HL-60/S4 treated with retinoic acid at 250 ng/mL for 4 days and 3 days (cell line): Measurements from ENCODE around the gene TNRC6C.

Experiments
- in situ Hi-C: fragments of 300-500 bp; cut with MboI; formaldehyde crosslinking; loops from 2 replicates; pipeline ENCODE4 v1.7.0; 2022; ENCODE audit warnings: low sequenced_read_pairs

The TNRC6C gene, protein sequence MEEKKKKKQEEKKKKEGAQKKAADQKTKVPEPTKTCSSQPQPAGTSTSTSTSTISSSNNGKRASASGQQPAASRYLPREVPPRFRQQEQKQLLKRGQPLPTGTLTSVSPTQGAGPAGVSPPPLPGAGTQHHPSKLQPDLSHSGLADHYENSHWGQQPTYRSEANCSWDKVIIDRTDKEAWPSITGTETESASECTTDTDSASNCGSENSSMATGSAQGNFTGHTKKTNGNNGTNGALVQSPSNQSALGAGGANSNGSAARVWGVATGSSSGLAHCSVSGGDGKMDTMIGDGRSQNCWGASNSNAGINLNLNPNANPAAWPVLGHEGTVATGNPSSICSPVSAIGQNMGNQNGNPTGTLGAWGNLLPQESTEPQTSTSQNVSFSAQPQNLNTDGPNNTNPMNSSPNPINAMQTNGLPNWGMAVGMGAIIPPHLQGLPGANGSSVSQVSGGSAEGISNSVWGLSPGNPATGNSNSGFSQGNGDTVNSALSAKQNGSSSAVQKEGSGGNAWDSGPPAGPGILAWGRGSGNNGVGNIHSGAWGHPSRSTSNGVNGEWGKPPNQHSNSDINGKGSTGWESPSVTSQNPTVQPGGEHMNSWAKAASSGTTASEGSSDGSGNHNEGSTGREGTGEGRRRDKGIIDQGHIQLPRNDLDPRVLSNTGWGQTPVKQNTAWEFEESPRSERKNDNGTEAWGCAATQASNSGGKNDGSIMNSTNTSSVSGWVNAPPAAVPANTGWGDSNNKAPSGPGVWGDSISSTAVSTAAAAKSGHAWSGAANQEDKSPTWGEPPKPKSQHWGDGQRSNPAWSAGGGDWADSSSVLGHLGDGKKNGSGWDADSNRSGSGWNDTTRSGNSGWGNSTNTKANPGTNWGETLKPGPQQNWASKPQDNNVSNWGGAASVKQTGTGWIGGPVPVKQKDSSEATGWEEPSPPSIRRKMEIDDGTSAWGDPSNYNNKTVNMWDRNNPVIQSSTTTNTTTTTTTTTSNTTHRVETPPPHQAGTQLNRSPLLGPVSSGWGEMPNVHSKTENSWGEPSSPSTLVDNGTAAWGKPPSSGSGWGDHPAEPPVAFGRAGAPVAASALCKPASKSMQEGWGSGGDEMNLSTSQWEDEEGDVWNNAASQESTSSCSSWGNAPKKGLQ (N-terminal part only)

DNA sequence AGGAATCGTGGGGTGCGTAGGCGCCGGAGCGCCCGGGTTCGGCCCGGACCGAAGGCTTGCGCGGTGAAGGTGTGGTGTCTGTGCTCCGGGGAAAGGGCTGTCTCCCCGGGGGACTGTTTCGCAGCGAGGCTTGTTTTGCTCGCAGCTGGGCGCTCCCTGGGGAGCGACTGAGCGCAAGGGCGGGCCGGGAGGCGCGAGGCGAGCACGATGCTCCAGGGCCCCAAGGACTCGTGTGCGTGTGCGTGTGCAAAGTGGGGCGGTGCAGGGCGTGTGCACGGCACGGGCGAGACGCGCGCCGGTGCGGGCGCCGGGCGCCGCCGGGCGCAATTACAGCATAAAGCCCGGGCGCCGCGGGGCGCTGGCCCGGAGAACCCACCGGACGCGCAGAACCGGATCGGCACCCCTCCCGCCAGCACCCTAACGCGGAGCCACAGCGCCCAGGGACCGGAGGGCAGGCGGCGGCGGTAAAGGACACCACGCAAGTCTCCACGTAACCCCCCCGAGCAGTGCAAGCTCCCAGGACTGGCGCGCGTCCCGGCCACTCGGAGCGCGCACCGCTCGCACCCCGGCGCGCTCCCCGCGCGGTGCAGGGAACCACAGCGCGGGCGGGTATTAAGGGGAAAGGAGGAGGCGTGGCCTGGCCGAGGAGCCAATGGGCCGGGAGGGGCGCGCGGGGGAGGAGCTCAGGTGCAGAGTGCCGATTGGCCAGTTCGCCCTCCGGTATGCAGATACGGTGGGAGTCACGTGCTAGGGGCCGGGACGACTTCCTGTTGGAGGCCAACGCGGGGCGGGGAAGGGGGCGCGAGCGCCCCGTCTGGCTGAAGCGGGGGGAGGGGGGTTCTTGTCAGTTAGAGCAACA lies at the start of gene TNRC6C:
Gene TNRC6C (plus strand): TSS at position 847 of the 859 bp plus-strand sequence. CDS start 45,504 bp downstream, outside the sequence.
- in situ Hi-C loops = no loop called here

DNA sequence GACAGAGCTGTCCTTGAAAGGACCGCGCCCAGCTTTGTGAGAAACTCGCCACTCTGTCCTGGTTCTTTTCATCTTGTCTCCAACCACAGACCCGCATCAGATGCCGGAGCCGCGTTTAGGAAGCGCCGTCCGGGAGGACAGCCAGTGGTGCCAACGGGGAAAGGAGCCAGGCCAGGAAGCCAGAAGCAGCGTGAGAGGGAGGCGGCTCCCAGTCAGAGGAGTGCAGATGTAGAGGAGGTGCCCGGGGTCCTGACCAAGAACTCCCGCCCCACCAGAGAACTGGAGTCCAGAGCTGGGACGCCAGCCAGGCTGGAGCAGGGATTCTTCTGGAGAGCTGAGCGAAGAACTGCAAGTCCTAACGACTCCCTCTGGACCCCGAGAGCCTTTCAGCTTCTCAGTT lies 49.3 kb upstream of the TNRC6C start:
- in situ Hi-C loops = no loop called here

DNA sequence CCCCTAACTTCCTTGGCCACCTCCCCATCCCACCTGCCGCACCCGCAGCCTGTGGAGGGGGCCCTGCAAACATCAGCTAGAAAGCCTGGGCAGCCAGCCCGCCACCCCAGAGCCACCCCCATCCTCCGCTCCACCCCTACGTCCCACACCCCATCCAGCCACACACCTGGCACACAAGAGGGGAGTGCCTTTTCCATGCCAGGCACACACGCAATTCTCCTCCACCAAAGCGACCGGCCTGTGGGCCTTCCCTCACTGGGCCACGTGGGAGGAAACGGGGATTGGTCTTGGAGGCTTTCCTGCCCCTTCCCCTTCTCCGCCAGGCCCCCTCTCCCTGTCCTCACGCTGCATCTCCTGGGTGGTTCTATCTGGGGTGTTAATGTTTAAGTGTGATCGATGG lies 48.7 kb upstream of the TNRC6C start:
- in situ Hi-C loops = no loop called here

DNA sequence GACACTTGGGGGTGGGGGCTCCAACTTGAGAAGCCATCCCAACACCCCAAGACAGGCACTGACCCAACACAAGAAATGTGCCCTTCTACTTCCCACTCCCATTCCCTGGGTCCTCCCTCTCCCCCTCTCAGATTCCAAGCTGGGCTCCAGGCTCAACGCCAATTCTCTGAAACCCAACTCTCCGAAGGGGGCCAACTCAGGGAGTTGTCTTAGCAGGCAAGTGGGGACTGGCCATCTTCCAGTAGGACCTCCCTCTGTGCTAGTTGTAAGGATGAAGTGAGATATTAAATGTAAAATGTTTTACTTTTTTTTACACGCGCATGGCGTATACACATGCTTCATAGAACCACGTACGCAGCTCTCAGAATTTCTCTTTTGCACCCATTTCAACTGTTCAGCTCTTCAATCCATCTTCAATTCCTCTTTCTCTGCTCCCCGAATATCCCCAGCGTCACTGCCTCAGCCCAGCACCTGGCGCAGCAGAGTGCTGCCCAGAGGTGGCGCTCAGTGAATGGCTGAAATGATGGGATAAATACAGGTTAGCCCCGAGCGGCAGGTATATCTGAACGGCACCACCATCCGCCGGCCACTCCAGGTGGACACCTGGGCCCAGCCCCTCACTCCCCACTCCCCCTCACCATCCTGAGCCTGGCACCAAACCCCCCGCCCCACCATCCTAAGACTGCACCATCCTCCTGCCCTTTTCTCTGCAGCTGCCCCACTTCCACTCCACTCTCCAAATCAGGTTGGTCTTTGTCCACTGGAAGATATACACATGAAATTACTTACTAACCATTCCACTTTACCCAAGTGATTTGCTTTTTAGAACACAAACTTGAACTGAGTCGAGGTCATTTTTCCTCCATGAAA lies 43.9 kb upstream of the TNRC6C start:
- in situ Hi-C loops = no loop called here

DNA sequence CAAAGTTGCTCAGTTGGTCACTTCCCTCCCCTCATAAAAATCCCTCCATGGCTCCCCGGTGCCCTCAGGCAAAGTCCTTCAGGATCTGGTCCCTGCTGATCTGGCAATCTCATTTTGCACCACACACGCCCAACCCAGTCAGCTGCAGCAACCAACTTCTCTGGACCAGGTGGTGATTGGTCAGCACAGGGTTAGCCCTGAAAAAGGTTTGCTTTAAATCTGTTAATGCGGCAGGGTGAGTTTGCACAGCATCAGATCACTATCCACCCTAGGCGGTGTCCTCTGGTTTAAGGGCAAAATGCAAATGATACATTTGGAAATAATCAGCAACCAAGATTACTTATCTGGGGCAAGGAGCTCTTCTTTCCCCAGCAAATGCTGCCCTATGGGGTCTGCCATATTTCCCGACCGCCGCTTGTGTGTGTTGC lies 42.9 kb upstream of the TNRC6C start:
- in situ Hi-C loops = no loop called here

DNA sequence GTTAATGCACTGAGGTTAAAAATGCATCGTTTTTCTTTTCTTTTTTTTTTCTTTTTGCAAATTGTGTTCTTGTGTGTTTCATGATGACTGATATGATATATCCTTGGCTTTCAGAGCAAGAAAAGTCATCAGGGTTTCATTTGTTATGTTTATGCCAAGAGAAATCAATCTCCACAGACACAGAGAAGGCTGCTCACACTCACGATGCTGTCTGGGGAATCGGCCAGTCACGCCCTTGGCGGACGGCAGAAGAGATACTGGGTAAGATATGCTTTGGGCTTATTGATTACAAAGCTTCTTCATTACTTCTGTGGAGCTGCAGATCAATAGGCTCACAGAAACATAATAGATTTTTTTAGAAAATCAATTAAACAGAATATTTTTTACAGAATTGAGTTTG lies 42.2 kb upstream of the TNRC6C start:
- in situ Hi-C loops = no loop called here

DNA sequence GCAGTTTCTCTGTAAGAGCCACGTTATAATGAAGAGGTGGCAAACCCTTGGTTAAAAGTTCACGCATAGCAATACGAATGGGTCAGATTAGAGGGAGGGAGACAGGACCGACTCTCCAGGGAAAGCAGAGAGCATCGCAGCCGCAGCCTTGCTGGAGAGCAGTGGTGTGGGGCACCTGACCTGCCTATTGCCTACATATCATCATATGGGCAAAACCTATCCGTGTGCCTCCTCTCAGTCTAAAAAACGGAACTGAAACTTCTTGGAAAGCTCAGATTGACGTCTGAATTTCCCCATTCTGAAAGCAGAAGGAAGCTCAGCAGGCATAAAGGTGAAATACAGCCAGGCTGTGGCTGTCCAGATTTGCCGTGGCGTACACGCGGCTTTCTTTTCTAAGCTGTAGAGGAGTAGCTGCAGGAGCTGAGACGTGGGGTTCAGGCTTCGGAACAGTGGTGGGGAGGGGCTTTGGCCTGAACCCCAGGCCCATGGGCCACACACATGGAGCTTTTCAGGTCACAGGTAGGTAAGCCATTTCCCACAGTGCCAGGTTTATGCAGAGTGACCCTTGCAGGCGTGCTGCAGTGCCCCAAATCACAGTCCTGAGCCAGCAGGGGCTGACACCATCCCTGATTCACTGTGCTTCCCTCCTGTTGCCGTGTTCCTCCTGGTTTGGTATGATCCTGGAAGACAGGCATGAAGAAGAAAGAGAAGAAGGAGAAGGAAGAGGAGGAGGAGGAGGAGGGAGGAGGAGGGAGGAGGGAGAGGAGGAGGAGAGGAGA lies 41.6 kb upstream of the TNRC6C start:
- in situ Hi-C loops = no loop called here

DNA sequence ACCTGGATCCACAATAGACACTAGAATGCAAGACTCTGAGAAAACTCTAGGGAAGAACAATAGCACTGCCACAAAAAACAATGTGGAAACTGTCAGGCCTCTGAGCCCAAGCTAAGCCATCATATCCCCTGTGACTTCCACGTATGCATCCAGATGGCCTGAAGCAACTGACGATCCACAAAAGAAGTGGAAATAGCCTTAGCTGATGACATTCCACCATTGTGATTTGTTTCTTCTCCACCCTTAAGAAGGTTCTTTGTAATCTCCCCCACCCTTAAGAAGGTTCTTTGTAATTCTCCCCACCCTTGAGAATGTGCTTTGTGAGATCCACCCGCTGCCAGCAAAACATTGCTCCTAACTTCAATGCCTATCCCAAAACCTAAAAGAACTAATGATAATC lies 39.2 kb upstream of the TNRC6C start:
- in situ Hi-C loops = no loop called here

DNA sequence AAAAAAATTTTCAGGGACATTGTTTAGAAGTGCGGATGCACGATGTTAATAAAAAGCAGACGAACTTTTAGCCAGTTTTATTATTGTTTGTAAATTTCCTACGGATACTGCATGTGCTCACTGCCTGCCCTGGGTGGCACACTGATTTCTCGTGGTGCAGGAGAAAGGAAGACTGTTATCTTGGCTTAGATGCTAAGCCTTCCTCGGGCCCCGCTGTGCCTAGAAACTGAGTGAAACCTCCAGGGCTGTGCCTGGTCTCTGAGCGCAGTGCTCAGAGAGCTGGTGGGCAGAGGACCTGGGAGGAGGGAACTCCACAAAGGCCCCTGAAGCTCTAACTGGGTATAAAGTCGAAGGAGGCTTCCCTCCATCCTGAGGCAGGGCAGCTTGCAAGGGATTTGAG lies 35.4 kb upstream of the TNRC6C start:
- in situ Hi-C loops = no loop called here

DNA sequence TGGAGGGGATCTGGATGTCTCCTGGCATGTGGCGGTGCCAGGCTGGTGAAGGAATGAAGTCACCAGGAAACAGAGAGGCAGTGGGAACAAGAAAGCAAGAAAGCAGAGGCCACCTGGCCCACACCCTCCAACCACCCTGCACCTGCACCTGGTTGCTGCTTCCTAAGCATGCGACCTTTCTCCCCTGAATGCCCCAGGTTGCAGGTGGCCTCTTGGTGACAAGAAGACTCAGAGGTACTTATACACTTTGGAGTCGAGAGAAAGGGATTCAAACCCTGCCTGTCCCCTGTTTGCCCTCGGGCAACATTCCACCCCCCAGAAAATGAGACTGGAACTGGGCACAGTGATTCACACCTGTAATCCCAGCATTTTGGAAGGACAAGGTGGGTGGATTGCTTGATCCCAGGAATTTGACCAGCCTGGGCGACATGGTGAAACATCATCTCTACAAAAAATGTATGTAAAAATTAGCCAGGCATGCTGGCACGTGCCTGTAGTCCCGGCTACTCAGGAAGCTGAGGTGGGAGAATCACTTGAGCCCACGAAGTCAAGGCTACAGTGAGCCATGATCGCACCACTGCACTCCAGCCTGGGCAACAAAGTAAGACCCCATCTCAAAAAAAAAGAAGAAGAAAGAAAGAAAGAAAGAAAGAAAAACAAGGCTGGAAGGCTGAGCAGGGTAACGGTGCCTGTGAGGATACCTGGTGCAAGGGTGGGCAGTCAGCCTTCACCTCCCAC lies 34.6 kb upstream of the TNRC6C start:
- in situ Hi-C loops = no loop called here

DNA sequence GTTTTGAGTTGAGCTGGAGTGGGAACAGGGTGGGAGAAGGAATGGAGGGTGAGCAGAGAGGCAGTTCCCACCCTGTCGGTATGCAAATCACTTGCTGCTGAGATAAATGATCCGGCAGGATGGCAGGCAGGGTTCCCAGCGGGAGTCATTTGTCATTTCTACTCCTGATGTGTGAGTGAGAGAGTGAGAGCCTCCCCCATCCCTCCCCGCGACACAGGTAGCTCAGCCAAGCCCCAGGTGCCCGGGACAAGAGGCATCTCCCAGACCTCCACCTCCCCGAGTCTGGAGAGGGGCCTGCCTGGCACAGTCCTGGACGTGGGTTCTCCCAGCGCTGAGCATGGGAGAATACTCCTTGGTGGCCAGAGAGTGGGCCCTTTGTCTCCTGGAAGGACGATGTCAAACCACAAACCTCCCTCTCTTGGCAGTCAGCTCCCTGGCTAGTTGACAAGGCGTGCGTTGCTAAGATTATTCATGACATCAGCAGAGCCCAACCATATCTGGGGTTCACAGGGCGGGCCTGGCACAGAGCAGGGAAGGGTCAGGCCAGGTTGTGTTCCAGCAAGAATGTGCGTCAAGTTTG lies 33.7 kb upstream of the TNRC6C start:
- in situ Hi-C loops = no loop called here

DNA sequence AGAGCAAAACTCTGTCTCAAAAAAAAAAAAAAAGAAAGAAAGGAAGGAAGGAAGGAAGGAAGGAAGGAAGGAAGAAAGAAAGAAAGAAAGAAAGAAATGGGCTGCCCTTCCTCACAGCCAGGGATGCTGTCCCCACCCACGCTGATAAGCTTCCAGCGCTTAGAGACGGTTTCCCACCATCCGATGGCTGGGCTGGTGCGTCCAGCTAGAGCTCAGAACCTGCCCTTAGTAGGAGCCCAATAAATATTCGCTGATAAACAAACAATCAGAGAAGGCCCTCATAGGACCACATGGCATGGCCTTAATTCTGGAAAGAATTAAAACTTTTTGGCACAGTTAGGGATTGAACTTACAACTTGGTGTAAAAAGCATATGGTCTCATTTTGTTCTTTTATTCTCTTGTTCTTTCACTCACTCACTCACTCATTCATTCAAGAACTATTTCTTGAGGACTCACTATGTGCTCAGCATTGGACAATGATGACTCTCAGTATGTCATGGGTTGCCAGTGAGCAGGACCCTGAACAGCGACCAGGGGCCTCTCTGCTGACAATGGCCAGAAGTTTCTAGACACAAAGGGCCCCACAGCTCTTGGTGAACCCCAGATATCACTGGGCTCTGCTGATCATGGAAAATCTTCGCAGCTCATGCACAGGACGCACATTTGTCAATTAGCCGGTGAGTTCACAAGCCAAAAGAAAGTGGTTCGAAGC lies 32.5 kb upstream of the TNRC6C start:
- in situ Hi-C loops = no loop called here

DNA sequence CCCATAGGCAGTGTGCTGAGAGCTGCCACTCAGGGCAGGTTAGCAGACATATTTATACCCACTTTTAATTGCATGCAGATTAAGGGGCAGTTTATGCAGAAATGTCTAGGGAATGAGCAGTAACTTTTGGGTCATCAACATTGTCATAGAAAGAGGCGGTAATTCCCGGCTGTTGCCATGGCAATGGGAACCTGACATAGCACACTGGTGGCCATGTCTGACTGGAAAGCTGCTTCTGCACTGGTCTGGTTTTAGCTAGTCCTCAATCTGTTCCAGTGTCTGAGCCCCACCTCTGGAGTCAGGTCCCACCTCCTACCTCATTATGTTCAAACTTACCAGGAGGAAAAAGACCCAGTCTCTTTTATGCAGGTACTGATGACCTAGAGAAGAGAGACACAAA lies 31.5 kb upstream of the TNRC6C start:
- in situ Hi-C loops = no loop called here

DNA sequence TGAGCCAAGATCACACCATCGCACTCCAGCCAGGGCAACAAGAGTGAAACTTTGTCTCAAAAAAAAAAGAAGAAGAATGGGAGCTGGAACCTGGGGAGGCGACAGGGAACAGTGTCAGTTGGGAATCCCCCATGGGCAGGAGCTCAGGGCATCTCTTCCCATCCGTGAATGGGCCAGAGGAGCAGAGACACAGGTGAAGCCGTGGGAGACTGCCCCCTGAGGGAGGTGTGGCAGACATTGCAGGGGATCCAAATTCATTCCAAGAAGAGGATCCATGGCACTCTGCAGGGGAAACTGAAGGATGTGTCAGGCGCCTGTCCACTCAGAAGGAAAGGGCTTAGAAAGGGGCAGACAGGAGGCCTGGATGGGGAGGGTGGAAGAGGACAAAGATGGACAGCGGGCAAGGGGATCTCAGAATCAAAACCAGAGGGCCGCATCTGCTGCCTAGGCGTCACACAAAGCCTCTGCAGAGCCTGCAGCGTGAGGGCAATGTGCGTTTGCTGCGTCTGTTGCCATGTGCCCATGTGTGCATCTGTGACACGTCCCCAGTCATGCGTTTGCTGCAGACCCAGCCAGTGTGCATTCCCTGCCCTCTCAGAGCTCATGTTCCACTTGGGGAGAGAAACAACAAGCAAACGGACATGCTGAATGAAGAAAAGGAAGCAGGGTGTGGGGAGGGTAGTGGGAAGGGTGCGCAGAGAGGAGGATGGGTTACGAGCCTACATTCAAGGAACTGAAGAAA lies 30.6 kb upstream of the TNRC6C start:
- in situ Hi-C loops = no loop called here

DNA sequence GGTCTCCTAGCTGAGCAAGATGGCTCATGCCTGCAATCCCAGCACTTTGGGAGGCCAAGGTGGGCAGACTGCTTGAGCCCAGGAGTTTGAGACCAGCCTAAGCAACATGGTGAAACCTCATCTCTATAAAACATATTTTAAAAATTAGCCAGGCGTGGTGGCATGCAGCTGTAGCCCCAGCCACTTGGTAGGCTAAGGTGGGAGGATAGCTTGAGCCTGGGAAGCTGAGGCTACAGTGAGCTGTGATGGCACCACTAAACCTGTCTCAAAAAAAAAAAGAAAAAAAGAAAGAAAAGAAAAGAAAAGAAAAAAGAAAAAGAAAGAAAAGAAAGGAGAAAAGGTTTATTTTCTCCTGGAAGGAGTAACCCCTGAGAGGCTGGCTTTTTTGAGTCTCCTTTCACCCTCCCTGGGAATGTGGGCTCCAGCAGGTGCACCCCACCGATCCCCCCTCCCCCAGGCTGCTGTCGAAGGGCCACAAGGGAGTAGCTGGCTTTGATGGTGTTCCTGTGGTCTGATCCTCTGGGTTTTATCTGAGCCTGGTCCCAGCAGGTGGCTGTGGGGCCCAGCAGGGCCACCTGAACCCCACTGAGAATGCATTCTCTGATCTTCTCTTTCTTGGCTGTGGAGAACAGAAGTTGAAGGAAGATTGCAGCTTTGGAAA lies 29.9 kb upstream of the TNRC6C start:
- in situ Hi-C loops = no loop called here

DNA sequence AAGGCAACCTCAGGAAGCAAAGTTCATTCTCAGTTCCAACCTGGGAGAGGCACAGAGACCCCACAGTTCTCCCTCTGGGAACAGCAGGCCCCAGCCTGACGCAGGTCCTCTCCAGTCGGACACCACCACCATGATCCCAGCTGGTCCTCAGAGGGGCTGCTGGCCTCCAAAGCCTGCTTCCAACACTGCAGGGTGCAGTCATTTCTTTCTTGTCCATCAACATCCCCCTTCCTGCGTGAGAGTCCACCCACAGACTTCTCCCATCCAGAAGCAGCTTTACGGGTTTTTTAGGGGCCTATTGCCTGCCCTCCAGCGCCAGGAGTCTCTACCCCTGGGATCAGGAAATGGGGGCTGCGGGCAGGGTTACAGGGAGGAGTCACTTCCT lies 29.3 kb upstream of the TNRC6C start:
- in situ Hi-C loops = no loop called here
